Measurements from ENCODE around the gene SPPL3. TPM values are rescaled to one million over a fixed set of nuclear protein-coding genes. Genes with fewer than 3 reads are reported as not detected.
"Not testable (repeated sequence)": the region's sequence is repeated elsewhere in the genome, so short reads cannot be mapped to it uniquely, and the experiment has no call there.

The SPPL3 gene
- polyA plus RNA-seq, 2 donors, result 16.7 to 29.3 TPM

GRCh38 chr12:120801146-120801545 is 103.0 kb downstream of the SPPL3 start:
- peaks cover 0 to 2% of the 10 kb centered on the region in 2 donors for H3K4me1 ChIP-seq (ENCODE audit: control insufficient read depth in 2 of 2, insufficient read depth in 2 of 2, low read length in 1 of 2)
- no peak overlapping the region for H3K27ac ChIP-seq (ENCODE audit: low read depth in 2 of 2, low read length in 1 of 2)
- H3K9me3 ChIP-seq (ENCODE audit: control insufficient read depth in 2 of 2, insufficient read depth in 1 of 2, low read depth in 1 of 2, low read length in 1 of 2), result no peaks in the 10 kb centered on the region
- no peaks in the 10 kb centered on the region for H3K36me3 ChIP-seq (ENCODE audit: control insufficient read depth in 2 of 2, insufficient read depth in 2 of 2, low read length in 1 of 2)
- H3K27me3 ChIP-seq (ENCODE audit: control insufficient read depth in 1 of 2, insufficient read depth in 2 of 2, low read length in 2 of 2), result no peaks in the 10 kb centered on the region
- 83 to 95% methylated on average over 2 of the region's 2 CpGs for WGBS, 2 donors
- no peak overlapping the region for H3K4me3 ChIP-seq (ENCODE audit: low read depth in 1 of 2, low read length in 2 of 2)

GRCh38 chr12:120800665-120801064 is 103.5 kb downstream of the SPPL3 start:
- H3K4me1 ChIP-seq (ENCODE audit: control insufficient read depth in 2 of 2, insufficient read depth in 2 of 2, low read length in 1 of 2), result peaks cover 0 to 2% of the 10 kb centered on the region in 2 donors
- no peak overlapping the region for H3K27ac ChIP-seq (ENCODE audit: low read depth in 2 of 2, low read length in 1 of 2)
- H3K4me3 ChIP-seq (ENCODE audit: low read depth in 1 of 2, low read length in 2 of 2), result no peak overlapping the region
- H3K9me3 ChIP-seq (ENCODE audit: control insufficient read depth in 2 of 2, insufficient read depth in 1 of 2, low read depth in 1 of 2, low read length in 1 of 2), result no peaks in the 10 kb centered on the region
- no peaks in the 10 kb centered on the region for H3K27me3 ChIP-seq (ENCODE audit: control insufficient read depth in 1 of 2, insufficient read depth in 2 of 2, low read length in 2 of 2)
- H3K36me3 ChIP-seq (ENCODE audit: control insufficient read depth in 2 of 2, insufficient read depth in 2 of 2, low read length in 1 of 2), result no peaks in the 10 kb centered on the region

- Histone ChIP-seq H3K9me3 (ENCODE audit: control insufficient read depth in 2 of 2, insufficient read depth in 1 of 2, low read depth in 1 of 2, low read length in 1 of 2) (no peaks in the 10 kb centered on the region), H3K27me3 (ENCODE audit: control insufficient read depth in 1 of 2, insufficient read depth in 2 of 2, low read length in 2 of 2) (no peaks in the 10 kb centered on the region), H3K27ac (ENCODE audit: low read depth in 2 of 2, low read length in 1 of 2) (no peak overlapping the region), H3K4me1 (ENCODE audit: control insufficient read depth in 2 of 2, insufficient read depth in 2 of 2, low read length in 1 of 2) (peaks cover 0 to 2% of the 10 kb centered on the region in 2 donors), H3K36me3 (ENCODE audit: control insufficient read depth in 2 of 2, insufficient read depth in 2 of 2, low read length in 1 of 2) (no peaks in the 10 kb centered on the region), H3K4me3 (ENCODE audit: low read depth in 1 of 2, low read length in 2 of 2) (no peak overlapping the region)
- 75 to 79% methylated on average over 3 of the region's 3 CpGs for WGBS, 2 donors
Measured at GRCh38 chr12:120799243-120800045, 104.7 kb downstream of the SPPL3 start.

GRCh38 chr12:120798696-120799095 is 105.5 kb downstream of the SPPL3 start:
- Histone ChIP-seq H3K4me3 (ENCODE audit: low read depth in 1 of 2, low read length in 2 of 2) (no peak overlapping the region), H3K27me3 (ENCODE audit: control insufficient read depth in 1 of 2, insufficient read depth in 2 of 2, low read length in 2 of 2) (no peaks in the 10 kb centered on the region), H3K4me1 (ENCODE audit: control insufficient read depth in 2 of 2, insufficient read depth in 2 of 2, low read length in 1 of 2) (peaks cover 0 to 2% of the 10 kb centered on the region in 2 donors), H3K36me3 (ENCODE audit: control insufficient read depth in 2 of 2, insufficient read depth in 2 of 2, low read length in 1 of 2) (no peaks in the 10 kb centered on the region), H3K27ac (ENCODE audit: low read depth in 2 of 2, low read length in 1 of 2) (no peak overlapping the region), H3K9me3 (ENCODE audit: control insufficient read depth in 2 of 2, insufficient read depth in 1 of 2, low read depth in 1 of 2, low read length in 1 of 2) (no peaks in the 10 kb centered on the region)
- 71 to 73% methylated on average over 4 of the region's 4 CpGs for WGBS, 2 donors

- no peaks in the 10 kb centered on the region for H3K27me3 ChIP-seq (ENCODE audit: control insufficient read depth in 1 of 2, insufficient read depth in 2 of 2, low read length in 2 of 2)
- no peaks in the 10 kb centered on the region for H3K36me3 ChIP-seq (ENCODE audit: control insufficient read depth in 2 of 2, insufficient read depth in 2 of 2, low read length in 1 of 2)
- H3K4me1 ChIP-seq (ENCODE audit: control insufficient read depth in 2 of 2, insufficient read depth in 2 of 2, low read length in 1 of 2), result peaks cover 0 to 2% of the 10 kb centered on the region in 2 donors
- H3K4me3 ChIP-seq (ENCODE audit: low read depth in 1 of 2, low read length in 2 of 2), result no peak overlapping the region
- H3K27ac ChIP-seq (ENCODE audit: low read depth in 2 of 2, low read length in 1 of 2), result no peak overlapping the region
- no peaks in the 10 kb centered on the region for H3K9me3 ChIP-seq (ENCODE audit: control insufficient read depth in 2 of 2, insufficient read depth in 1 of 2, low read depth in 1 of 2, low read length in 1 of 2)
- WGBS, 2 donors, result 76 to 86% methylated on average over 7 of the region's 7 CpGs
Measured at GRCh38 chr12:120797677-120798642, 106.2 kb downstream of the SPPL3 start.

- peaks cover 0 to 1% of the 10 kb centered on the region in 2 donors for H3K36me3 ChIP-seq (ENCODE audit: control insufficient read depth in 2 of 2, insufficient read depth in 2 of 2, low read length in 1 of 2)
- WGBS, 2 donors, result 90 to 97% methylated on average over 4 of the region's 4 CpGs
- H3K27ac ChIP-seq (ENCODE audit: low read depth in 2 of 2, low read length in 1 of 2), result no peak overlapping the region
- no peaks in the 10 kb centered on the region for H3K4me1 ChIP-seq (ENCODE audit: control insufficient read depth in 2 of 2, insufficient read depth in 2 of 2, low read length in 1 of 2)
- H3K9me3 ChIP-seq (ENCODE audit: control insufficient read depth in 2 of 2, insufficient read depth in 1 of 2, low read depth in 1 of 2, low read length in 1 of 2), result no peaks in the 10 kb centered on the region
- H3K27me3 ChIP-seq (ENCODE audit: control insufficient read depth in 1 of 2, insufficient read depth in 2 of 2, low read length in 2 of 2), result no peaks in the 10 kb centered on the region
- no peak overlapping the region for H3K4me3 ChIP-seq (ENCODE audit: low read depth in 1 of 2, low read length in 2 of 2)
Measured at GRCh38 chr12:120795441-120796178, 108.5 kb downstream of the SPPL3 start.

- WGBS, 2 donors, result 100% methylated on average over 1 of the region's 1 CpG
- Histone ChIP-seq H3K27me3 (ENCODE audit: control insufficient read depth in 1 of 2, insufficient read depth in 2 of 2, low read length in 2 of 2) (no peaks in the 10 kb centered on the region), H3K9me3 (ENCODE audit: control insufficient read depth in 2 of 2, insufficient read depth in 1 of 2, low read depth in 1 of 2, low read length in 1 of 2) (no peaks in the 10 kb centered on the region), H3K4me3 (ENCODE audit: low read depth in 1 of 2, low read length in 2 of 2) (no peak overlapping the region), H3K27ac (ENCODE audit: low read depth in 2 of 2, low read length in 1 of 2) (no peak overlapping the region), H3K36me3 (ENCODE audit: control insufficient read depth in 2 of 2, insufficient read depth in 2 of 2, low read length in 1 of 2) (peaks cover 0 to 3% of the 10 kb centered on the region in 2 donors), H3K4me1 (ENCODE audit: control insufficient read depth in 2 of 2, insufficient read depth in 2 of 2, low read length in 1 of 2) (no peaks in the 10 kb centered on the region)
Measured at GRCh38 chr12:120793357-120793756, 110.8 kb downstream of the SPPL3 start.

GRCh38 chr12:120792456-120792855 is 111.7 kb downstream of the SPPL3 start:
- not testable (repeated sequence) for H3K36me3 ChIP-seq (ENCODE audit: control insufficient read depth in 2 of 2, insufficient read depth in 2 of 2, low read length in 1 of 2); H3K27me3 ChIP-seq (ENCODE audit: control insufficient read depth in 1 of 2, insufficient read depth in 2 of 2, low read length in 2 of 2); H3K9me3 ChIP-seq (ENCODE audit: control insufficient read depth in 2 of 2, insufficient read depth in 1 of 2, low read depth in 1 of 2, low read length in 1 of 2); H3K27ac ChIP-seq (ENCODE audit: low read depth in 2 of 2, low read length in 1 of 2); H3K4me1 ChIP-seq (ENCODE audit: control insufficient read depth in 2 of 2, insufficient read depth in 2 of 2, low read length in 1 of 2); H3K4me3 ChIP-seq (ENCODE audit: low read depth in 1 of 2, low read length in 2 of 2)
- WGBS, 2 donors, result 93 to 96% methylated on average over 9 of the region's 9 CpGs

GRCh38 chr12:120791669-120792176 is 112.4 kb downstream of the SPPL3 start:
- Histone ChIP-seq H3K4me3 (ENCODE audit: low read depth in 1 of 2, low read length in 2 of 2) (no peak overlapping the region), H3K27ac (ENCODE audit: low read depth in 2 of 2, low read length in 1 of 2) (no peak overlapping the region), H3K4me1 (ENCODE audit: control insufficient read depth in 2 of 2, insufficient read depth in 2 of 2, low read length in 1 of 2) (no peaks in the 10 kb centered on the region), H3K9me3 (ENCODE audit: control insufficient read depth in 2 of 2, insufficient read depth in 1 of 2, low read depth in 1 of 2, low read length in 1 of 2) (no peaks in the 10 kb centered on the region), H3K36me3 (ENCODE audit: control insufficient read depth in 2 of 2, insufficient read depth in 2 of 2, low read length in 1 of 2) (peaks cover 0 to 3% of the 10 kb centered on the region in 2 donors), H3K27me3 (ENCODE audit: control insufficient read depth in 1 of 2, insufficient read depth in 2 of 2, low read length in 2 of 2) (no peaks in the 10 kb centered on the region)
- 85 to 92% methylated on average over 2 of the region's 2 CpGs for WGBS, 2 donors

Data from esophagus (tissue), 2 donors.